ENCODE measurements around the gene BRPF1.

The BRPF1 gene

GRCh38 chr3:9697892-9698291, 33.6 kb upstream of the BRPF1 start:
- no peak for DNase-seq (ENCODE audit: low read depth in 1 of 2, low spot score in 1 of 2)
- Histone ChIP-seq H3K4me3 (replicated peaks; ENCODE audit: insufficient read depth, low read length) (no peak overlapping the region), H3K27me3 (ENCODE audit: insufficient read depth, poor library complexity, severe bottlenecking) (no peaks in the 10 kb centered on the region), H3K27ac (replicated peaks) (no peak overlapping the region)
- TF ChIP-seq GABPA (IDR thresholded peaks at IDR 0.05; ENCODE audit: low read depth) (no peak), POLR2AphosphoS5 (IDR thresholded peaks at IDR 0.05; ENCODE audit: low read depth) (no peak), REST (IDR thresholded peaks at IDR 0.05; ENCODE audit: insufficient replicate concordance, low read depth) (no peak), CTCF (IDR thresholded peaks at IDR 0.05; ENCODE audit: insufficient read depth, low read length) (no peak), SPI1 (IDR thresholded peaks at IDR 0.05; ENCODE audit: borderline replicate concordance, low read depth) (no peak)

- Histone ChIP-seq H3K27me3 (ENCODE audit: insufficient read depth, poor library complexity, severe bottlenecking) (peaks cover under 1% of the 10 kb centered on the region), H3K27ac (replicated peaks) (no peak overlapping the region), H3K4me3 (replicated peaks; ENCODE audit: insufficient read depth, low read length) (no peak overlapping the region)
- no peak for DNase-seq (ENCODE audit: low read depth in 1 of 2, low spot score in 1 of 2)
- no peak for TF ChIP-seq REST (IDR thresholded peaks at IDR 0.05; ENCODE audit: insufficient replicate concordance, low read depth)
- no peak for TF ChIP-seq GABPA (IDR thresholded peaks at IDR 0.05; ENCODE audit: low read depth)
- TF ChIP-seq SPI1 (IDR thresholded peaks at IDR 0.05; ENCODE audit: borderline replicate concordance, low read depth): no peak
- no peak for TF ChIP-seq POLR2AphosphoS5 (IDR thresholded peaks at IDR 0.05; ENCODE audit: low read depth)
- no peak for TF ChIP-seq CTCF (IDR thresholded peaks at IDR 0.05; ENCODE audit: insufficient read depth, low read length)
Observed at GRCh38 chr3:9698293-9698692, 33.2 kb upstream of the BRPF1 start.

- H3K27ac ChIP-seq (replicated peaks): no peak overlapping the region
- DNase-seq (ENCODE audit: low read depth in 1 of 2, low spot score in 1 of 2): no peak
- peaks cover 14% of the 10 kb centered on the region for H3K27me3 ChIP-seq (ENCODE audit: insufficient read depth, poor library complexity, severe bottlenecking)
- TF ChIP-seq CTCF (IDR thresholded peaks at IDR 0.05; ENCODE audit: insufficient read depth, low read length): no peak
- no peak for TF ChIP-seq GABPA (IDR thresholded peaks at IDR 0.05; ENCODE audit: low read depth)
- no peak for TF ChIP-seq REST (IDR thresholded peaks at IDR 0.05; ENCODE audit: insufficient replicate concordance, low read depth)
- no peak for TF ChIP-seq SPI1 (IDR thresholded peaks at IDR 0.05; ENCODE audit: borderline replicate concordance, low read depth)
- TF ChIP-seq POLR2AphosphoS5 (IDR thresholded peaks at IDR 0.05; ENCODE audit: low read depth): no peak
- H3K4me3 ChIP-seq (replicated peaks; ENCODE audit: insufficient read depth, low read length): no peak overlapping the region
Observed at GRCh38 chr3:9700536-9700935, 31.0 kb upstream of the BRPF1 start.
